ENCODE data around the gene MAGEA3.
"Not testable (repeated sequence)": the region's sequence is repeated elsewhere in the genome, so short reads cannot be mapped to it uniquely, and the experiment has no call there.

DNA sequence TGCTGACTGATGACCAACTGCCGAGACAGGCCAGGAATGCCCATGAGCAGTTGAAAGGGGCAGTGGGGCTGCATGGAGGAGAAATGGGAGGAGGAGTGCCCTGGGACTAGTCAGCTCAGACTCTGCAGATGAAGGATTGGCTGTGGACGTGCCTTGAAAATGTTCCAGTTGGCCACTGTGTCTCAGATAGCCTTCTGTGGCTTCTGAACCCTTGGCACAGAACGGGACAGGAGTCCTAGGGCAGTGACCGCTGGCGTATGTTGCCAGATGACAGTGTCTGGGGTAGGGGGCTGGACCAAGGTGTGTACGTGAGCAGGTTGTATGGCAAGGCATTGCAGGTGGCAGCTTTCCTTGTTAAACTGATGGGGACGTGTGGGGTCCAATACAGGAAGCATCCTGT is 7.9 kb downstream of the MAGEA3 start:
- TF ChIP-seq, protein P1, sequence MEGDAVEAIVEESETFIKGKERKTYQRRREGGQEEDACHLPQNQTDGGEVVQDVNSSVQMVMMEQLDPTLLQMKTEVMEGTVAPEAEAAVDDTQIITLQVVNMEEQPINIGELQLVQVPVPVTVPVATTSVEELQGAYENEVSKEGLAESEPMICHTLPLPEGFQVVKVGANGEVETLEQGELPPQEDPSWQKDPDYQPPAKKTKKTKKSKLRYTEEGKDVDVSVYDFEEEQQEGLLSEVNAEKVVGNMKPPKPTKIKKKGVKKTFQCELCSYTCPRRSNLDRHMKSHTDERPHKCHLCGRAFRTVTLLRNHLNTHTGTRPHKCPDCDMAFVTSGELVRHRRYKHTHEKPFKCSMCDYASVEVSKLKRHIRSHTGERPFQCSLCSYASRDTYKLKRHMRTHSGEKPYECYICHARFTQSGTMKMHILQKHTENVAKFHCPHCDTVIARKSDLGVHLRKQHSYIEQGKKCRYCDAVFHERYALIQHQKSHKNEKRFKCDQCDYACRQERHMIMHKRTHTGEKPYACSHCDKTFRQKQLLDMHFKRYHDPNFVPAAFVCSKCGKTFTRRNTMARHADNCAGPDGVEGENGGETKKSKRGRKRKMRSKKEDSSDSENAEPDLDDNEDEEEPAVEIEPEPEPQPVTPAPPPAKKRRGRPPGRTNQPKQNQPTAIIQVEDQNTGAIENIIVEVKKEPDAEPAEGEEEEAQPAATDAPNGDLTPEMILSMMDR (conservative IDR thresholded peaks at IDR 0.05 in 1 of 2, IDR thresholded peaks at IDR 0.05 in 1 of 2; ENCODE audit: low read depth in 1 of 2, low read length in 2 of 2): not testable (repeated sequence)
- not testable (repeated sequence) for TF ChIP-seq EZH2 (IDR thresholded peaks at IDR 0.05; ENCODE audit: low read length, missing control alignments)
